Common myeloid progenitor, CD34-positive (primary cell): ENCODE results near the gene ACOT8.
"Not testable (repeated sequence)": the region's sequence is repeated elsewhere in the genome, so short reads cannot be mapped to it uniquely, and the experiment has no call there.

Experiments
- CTCF ChIA-PET: fragments of 350-600 bp; sonication (Branson Sonifier 250); formaldehyde crosslinking; loops from one replicate; lab custom pipeline; 2021; ENCODE audit warnings: antibody characterized with exemption; lab: Charles Lee
- POLR2A ChIA-PET: fragments of 350-600 bp; sonication (Branson Sonifier 250); formaldehyde crosslinking; loops from one replicate; lab custom pipeline; 2021; ENCODE audit warnings: antibody characterized with exemption; lab: Charles Lee
- DNase-seq, 3 donors: peaks; one replicate each; pipeline versions ENCODE4 v3.0.0 to v3.0.0-alpha.2; 2013
- H3K27ac ChIP-seq, 2 experiments: 1 replicate in 1 of 2; 2 replicates in 1 of 2; pipeline ENCODE4 v1.7.0; 2013; ENCODE audit warnings: inconsistent platforms in 2 of 2, low read length in 2 of 2, mild to moderate bottlenecking in 2 of 2, low read depth in 1 of 2, moderate library complexity in 1 of 2; ENCODE audit not compliant: severe bottlenecking in 2 of 2, insufficient read depth in 1 of 2, poor library complexity in 1 of 2
- H3K27me3 ChIP-seq, 5 experiments: replicated peaks in 2 of 5; 1 replicate in 3 of 5; 2 replicates in 2 of 5; pipeline versions ENCODE4 v1.6.1 to v1.7.0; 2013; ENCODE audit warnings: low read length in 4 of 5, mild to moderate bottlenecking in 2 of 5, moderate library complexity in 2 of 5, inconsistent platforms in 1 of 5; ENCODE audit not compliant: insufficient read depth in 5 of 5, control insufficient read depth in 4 of 5
- H3K36me3 ChIP-seq, 4 experiments: 1 replicate in 2 of 4; 2 replicates in 2 of 4; pipeline versions ENCODE4 v1.6.1 to v1.7.0; 2013; ENCODE audit warnings: low read length in 3 of 4, control low read depth in 1 of 4, mild to moderate bottlenecking in 1 of 4; ENCODE audit not compliant: control insufficient read depth in 4 of 4, insufficient read depth in 4 of 4
- H3K4me1 ChIP-seq, 4 experiments: 1 replicate in 3 of 4; 2 replicates in 1 of 4; pipeline versions ENCODE4 v1.6.1 to v1.7.1; 2013; ENCODE audit warnings: low read length in 3 of 4, mild to moderate bottlenecking in 3 of 4, control low read depth in 1 of 4, inconsistent platforms in 1 of 4, moderate library complexity in 1 of 4; ENCODE audit not compliant: control insufficient read depth in 4 of 4, insufficient read depth in 4 of 4; ENCODE audit errors: control extremely low read depth in 1 of 4
- H3K4me3 ChIP-seq, 7 experiments: 1 replicate in 4 of 7; 2 replicates in 3 of 7; pipeline versions ENCODE4 v1.5.1 to v1.7.0; 2013; ENCODE audit warnings: mild to moderate bottlenecking in 7 of 7, low read length in 6 of 7, moderate library complexity in 6 of 7, inconsistent platforms in 2 of 7, low read depth in 2 of 7, control low read depth in 1 of 7; ENCODE audit not compliant: insufficient read depth in 4 of 7, control insufficient read depth in 1 of 7; ENCODE audit errors: extremely low read depth in 1 of 7
- H3K9me3 ChIP-seq, 5 experiments: 1 replicate in 4 of 5; 2 replicates in 1 of 5; pipeline versions ENCODE4 v1.6.1 to v1.7.1; 2013; ENCODE audit warnings: low read length in 4 of 5, mild to moderate bottlenecking in 2 of 5, inconsistent platforms in 1 of 5, low read depth in 1 of 5, moderate library complexity in 1 of 5; ENCODE audit not compliant: control insufficient read depth in 4 of 5, insufficient read depth in 2 of 5; ENCODE audit errors: control extremely low read depth in 1 of 5
- WGBS: methylation state at CpG from one replicate; pipeline ENCODE4 v1.1.5; 2013; ENCODE audit not compliant: insufficient coverage; 5-methylcytosine and 5-hydroxymethylcytosine counted together

The ACOT8 gene

DNA sequence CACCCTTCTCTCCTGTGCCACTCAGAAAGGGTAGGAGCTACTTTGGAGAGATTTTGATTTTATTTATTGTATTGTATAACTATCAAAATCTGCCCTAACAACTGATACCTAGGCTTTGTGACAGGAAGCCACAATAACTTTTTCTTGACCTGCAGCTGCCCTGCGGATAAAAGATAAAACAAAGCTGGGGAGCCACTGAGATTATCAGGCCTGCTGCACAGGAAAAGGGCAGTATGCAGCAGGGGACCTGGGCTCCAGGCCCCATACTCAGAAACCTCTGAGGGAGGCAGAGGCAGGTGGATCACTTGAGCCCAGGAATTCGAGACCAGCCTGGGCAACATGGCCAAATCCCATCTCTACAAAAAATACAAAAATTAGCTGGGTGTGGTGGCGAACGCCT, 24.6 kb downstream of the ACOT8 start:
- Histone ChIP-seq H3K4me1 (peaks cover 3 to 38% (median 22%) of the 10 kb centered on the region in 4 experiments), H3K27ac (no peak overlapping the region), H3K9me3 (no peaks in the 10 kb centered on the region), H3K4me3 (peak overlapping the region in 1 of 7 experiments; percentile 81), H3K36me3 (peaks cover 0 to 2% (median 0%) of the 10 kb centered on the region in 4 experiments), H3K27me3 (peaks cover 0 to 3% (median 0%) of the 10 kb centered on the region in 5 experiments)
- DNase-seq: no peak
- WGBS: 70% methylated on average over 3 of the region's 4 CpGs
- CTCF ChIA-PET: interaction anchor here (0.9 to 2.5 kb wide), 3 partner anchors 11 to 137 kb away, joined by 3 to 9 read pairs (median 3); no protein-coding TSS in a partner anchor
- POLR2A ChIA-PET: no interaction called here

- WGBS: 97% methylated on average over 4 of the region's 4 CpGs
- H3K27me3 ChIP-seq, H3K27ac ChIP-seq, H3K36me3 ChIP-seq, H3K4me3 ChIP-seq, CTCF ChIA-PET, DNase-seq, H3K9me3 ChIP-seq: not testable (repeated sequence)
- peaks cover 3 to 25% (median 18%) of the 10 kb centered on the region in 4 experiments for H3K4me1 ChIP-seq
- POLR2A ChIA-PET: interaction anchor here (0.6 kb wide), 1 partner anchor 129 kb away, joined by 3 read pairs; no protein-coding TSS in a partner anchor
Observed at GRCh38 chr20:45829673-45830106, 27.5 kb downstream of the ACOT8 start.

GRCh38 chr20:45828589-45828988, 28.6 kb downstream of the ACOT8 start:
- no peak for DNase-seq
- Histone ChIP-seq H3K36me3 (no peaks in the 10 kb centered on the region), H3K4me1 (peaks cover 3 to 21% (median 15%) of the 10 kb centered on the region in 4 experiments), H3K4me3 (no peak overlapping the region), H3K27me3 (peaks cover 0 to 8% (median 3%) of the 10 kb centered on the region in 5 experiments), H3K9me3 (no peaks in the 10 kb centered on the region), H3K27ac (no peak overlapping the region)
- POLR2A ChIA-PET: no interaction called here
- CTCF ChIA-PET: interaction anchor here (0.6 to 1.4 kb wide), 4 partner anchors 11 to 29 kb away, joined by 3 to 5 read pairs (median 4); no protein-coding TSS in a partner anchor
- WGBS: 100% methylated on average over 2 of the region's 2 CpGs

DNA sequence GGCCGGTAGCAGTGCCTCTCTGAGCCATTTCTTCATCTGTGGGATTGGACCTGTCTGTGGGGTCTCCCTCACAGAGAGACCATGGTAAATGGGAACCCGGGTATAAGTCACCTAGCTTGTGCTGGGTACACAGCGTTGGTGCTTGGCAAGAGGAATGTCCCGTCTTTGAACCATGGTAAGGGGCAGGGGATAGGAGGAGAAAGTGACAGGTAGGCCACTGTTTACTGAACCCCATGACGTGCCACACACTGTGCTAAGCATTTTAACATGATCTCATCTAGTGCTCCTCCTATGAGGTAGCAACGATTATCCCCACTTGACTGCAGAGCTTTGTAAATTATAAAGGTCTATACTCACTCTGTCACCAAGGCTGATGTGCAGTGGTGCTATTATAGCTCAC, 29.5 kb downstream of the ACOT8 start:
- no peaks in the 10 kb centered on the region for H3K9me3 ChIP-seq
- CTCF ChIA-PET: interaction anchor here (0.6 to 1.4 kb wide), 4 partner anchors 10 to 109 kb away, joined by 3 to 5 read pairs (median 4); no protein-coding TSS in a partner anchor
- H3K36me3 ChIP-seq: no peaks in the 10 kb centered on the region
- no peak for DNase-seq
- no peak overlapping the region for H3K4me3 ChIP-seq
- peaks cover 0 to 14% (median 4%) of the 10 kb centered on the region in 5 experiments for H3K27me3 ChIP-seq
- H3K27ac ChIP-seq: no peak overlapping the region
- 99% methylated on average over 5 of the region's 6 CpGs for WGBS
- H3K4me1 ChIP-seq: peaks cover 0 to 20% (median 14%) of the 10 kb centered on the region in 4 experiments
- POLR2A ChIA-PET: no interaction called here

- Histone ChIP-seq H3K27me3 (peaks cover 0 to 18% (median 5%) of the 10 kb centered on the region in 5 experiments), H3K4me1 (peaks cover 0 to 20% (median 13%) of the 10 kb centered on the region in 4 experiments), H3K36me3 (no peaks in the 10 kb centered on the region), H3K4me3 (no peak within 1 kb of the TSS), H3K27ac (no peak within 1 kb of the TSS), H3K9me3 (no peaks in the 10 kb centered on the region)
- WGBS: 96% methylated on average over 5 of the region's 8 CpGs
- DNase-seq: no peak
- ChIA-PET POLR2A (no interaction called here), CTCF (interaction anchor here (0.6 to 3.8 kb wide), 3 partner anchors 13 to 135 kb away, joined by 3 to 24 read pairs (median 3); no protein-coding TSS in a partner anchor)
Observed at GRCh38 chr20:45827030-45827652, 30.1 kb downstream of the ACOT8 start, which contains the start of gene TNNC2. Gene TNNC2 (minus strand): TSS chr20:45827312. CDS start chr20:45827248, 64 bp downstream.

- Histone ChIP-seq H3K9me3 (no peaks in the 10 kb centered on the region), H3K4me3 (no peak overlapping the region), H3K4me1 (peaks cover 0 to 20% (median 13%) of the 10 kb centered on the region in 4 experiments), H3K36me3 (no peaks in the 10 kb centered on the region), H3K27ac (no peak overlapping the region), H3K27me3 (peaks cover 0 to 18% (median 5%) of the 10 kb centered on the region in 5 experiments)
- WGBS: 95% methylated on average over 4 of the region's 6 CpGs
- DNase-seq: no peak
- ChIA-PET POLR2A (no interaction called here), CTCF (interaction anchor here (0.9 to 3.8 kb wide), 5 partner anchors 14 to 144 kb away, joined by 3 to 24 read pairs (median 3); no protein-coding TSS in a partner anchor)
Observed at GRCh38 chr20:45826381-45827019, 30.7 kb downstream of the ACOT8 start.
